GM19025 (cell line): Measurements from ENCODE around the gene ALKBH2.

Experiments
- ATAC-seq: cut with Tn5 transposase; IDR thresholded peaks from one replicate; pipeline ENCODE4 v1.9.1; 2021; ENCODE audit warnings: mild to moderate bottlenecking, low read depth, moderate library complexity; ENCODE audit not compliant: unreplicated experiment

The ALKBH2 gene

GRCh38 chr12:109093022-109093918 lies at the start of gene ALKBH2:
TSS of gene ALKBH2 (minus strand) at chr12:109093472. CDS start at chr12:109092786, 686 bp downstream.
- peak; percentile 63 for ATAC-seq

- ATAC-seq, result no peak
These were observed 47.3 kb upstream of the ALKBH2 start for GRCh38 chr12:109140560-109140959.

- no peak for ATAC-seq
These were observed 46.5 kb upstream of the ALKBH2 start for GRCh38 chr12:109139791-109140190.

- ATAC-seq, result no peak
These were observed 46.1 kb upstream of the ALKBH2 start for GRCh38 chr12:109139360-109139759.

- no peak for ATAC-seq
These were observed 43.8 kb upstream of the ALKBH2 start for GRCh38 chr12:109137055-109137454.

GRCh38 chr12:109134186-109134917 lies 41.1 kb upstream of the ALKBH2 start:
- ATAC-seq, result no peak

- ATAC-seq, result no peak
These were observed 38.1 kb upstream of the ALKBH2 start for GRCh38 chr12:109131154-109132050.

GRCh38 chr12:109130297-109131153 lies 37.3 kb upstream of the ALKBH2 start:
- ATAC-seq, result no peak

GRCh38 chr12:109127533-109128242 lies 34.4 kb upstream of the ALKBH2 start:
- ATAC-seq, result no peak

GRCh38 chr12:109126784-109127183 lies 33.5 kb upstream of the ALKBH2 start:
- ATAC-seq, result no peak

- no peak for ATAC-seq
These were observed 32.5 kb upstream of the ALKBH2 start for GRCh38 chr12:109125791-109126190.

GRCh38 chr12:109124878-109125648 lies 31.8 kb upstream of the ALKBH2 start:
- no peak for ATAC-seq

GRCh38 chr12:109121346-109121880 lies 28.1 kb upstream of the ALKBH2 start:
- no peak for ATAC-seq

- ATAC-seq, result no peak
These were observed 27.3 kb upstream of the ALKBH2 start for GRCh38 chr12:109120557-109120956.

- ATAC-seq, result no peak
These were observed 26.8 kb upstream of the ALKBH2 start for GRCh38 chr12:109120095-109120494.

GRCh38 chr12:109116611-109116949 lies 23.3 kb upstream of the ALKBH2 start:
- no peak for ATAC-seq

- no peak for ATAC-seq
These were observed 22.7 kb upstream of the ALKBH2 start, which contains the start of gene ACACB for GRCh38 chr12:109115758-109116610. TSS of gene ACACB (plus strand) at chr12:109116587. CDS start at chr12:109139406, 22,819 bp downstream.
